Measurements from ENCODE around the gene MRPS27.

- TF ChIP-seq CTCF (IDR thresholded peaks at IDR 0.05) (no peak), POLR2A (IDR thresholded peaks at IDR 0.05) (no peak)
Observed at GRCh38 chr5:72313141-72313540, 6.9 kb downstream of the MRPS27 start.
